GM04503 (cell line): ENCODE measurements around the gene PTS.
"Not testable (repeated sequence)": the region's sequence is repeated elsewhere in the genome, so short reads cannot be mapped to it uniquely, and the experiment has no call there.

Experiments
- DNase-seq: peaks from one replicate; pipeline ENCODE4 v3.0.0-alpha.2; 2012; ENCODE audit warnings: low read depth

Gene PTS

GRCh38 chr11:112226062-112226830 lies at the start of gene PTS:
PTS (plus strand) TSS chr11:112226428; CDS start chr11:112226444, 16 bp downstream.
- DNase-seq: peak; percentile 61

- DNase-seq: no peak
Measured at GRCh38 chr11:112177589-112177988, 48.6 kb upstream of the PTS start.

GRCh38 chr11:112178428-112178827 lies 47.8 kb upstream of the PTS start:
- no peak for DNase-seq

GRCh38 chr11:112178936-112179335 lies 47.3 kb upstream of the PTS start:
- no peak for DNase-seq

- DNase-seq: no peak
Measured at GRCh38 chr11:112179601-112180000, 46.6 kb upstream of the PTS start.

GRCh38 chr11:112182867-112183266 lies 43.4 kb upstream of the PTS start:
- DNase-seq: no peak

GRCh38 chr11:112185883-112186282 lies 40.3 kb upstream of the PTS start:
- no peak for DNase-seq

GRCh38 chr11:112186304-112186703 lies 39.9 kb upstream of the PTS start:
- DNase-seq: no peak

- not testable (repeated sequence) for DNase-seq
Measured at GRCh38 chr11:112195113-112195512, 31.1 kb upstream of the PTS start.

GRCh38 chr11:112195951-112196351 lies 30.3 kb upstream of the PTS start:
- DNase-seq: no peak

- no peak for DNase-seq
Measured at GRCh38 chr11:112196519-112197087, 29.6 kb upstream of the PTS start.

GRCh38 chr11:112199101-112199500 lies 27.1 kb upstream of the PTS start:
- DNase-seq: not testable (repeated sequence)

- DNase-seq: no peak
Measured at GRCh38 chr11:112200252-112200651, 26.0 kb upstream of the PTS start.

GRCh38 chr11:112206071-112206470 lies 20.2 kb upstream of the PTS start:
- DNase-seq: no peak

- DNase-seq: no peak
Measured at GRCh38 chr11:112210890-112211289, 15.3 kb upstream of the PTS start.

- DNase-seq: no peak
Measured at GRCh38 chr11:112211536-112211935, 14.7 kb upstream of the PTS start.

- no peak for DNase-seq
Measured at GRCh38 chr11:112212290-112212689, 13.9 kb upstream of the PTS start.

GRCh38 chr11:112212710-112213109 lies 13.5 kb upstream of the PTS start:
- no peak for DNase-seq

- DNase-seq: no peak
Measured at GRCh38 chr11:112213753-112214152, 12.5 kb upstream of the PTS start.

GRCh38 chr11:112215621-112216020 lies 10.6 kb upstream of the PTS start:
- DNase-seq: no peak

- no peak for DNase-seq
Measured at GRCh38 chr11:112216561-112217105, 9.6 kb upstream of the PTS start.

GRCh38 chr11:112219476-112220232 lies 6.6 kb upstream of the PTS start:
- DNase-seq: no peak
